ENCODE measurements around the gene COQ9. TPM values are rescaled to one million over a fixed set of nuclear protein-coding genes. Genes with fewer than 3 reads are reported as not detected.
"Not testable (repeated sequence)": the region's sequence is repeated elsewhere in the genome, so short reads cannot be mapped to it uniquely, and the experiment has no call there.

COQ9 gene
- total RNA-seq, 4 donors from 2014 or later: 11.5 to 39.1 (median 23.6) TPM

DNA sequence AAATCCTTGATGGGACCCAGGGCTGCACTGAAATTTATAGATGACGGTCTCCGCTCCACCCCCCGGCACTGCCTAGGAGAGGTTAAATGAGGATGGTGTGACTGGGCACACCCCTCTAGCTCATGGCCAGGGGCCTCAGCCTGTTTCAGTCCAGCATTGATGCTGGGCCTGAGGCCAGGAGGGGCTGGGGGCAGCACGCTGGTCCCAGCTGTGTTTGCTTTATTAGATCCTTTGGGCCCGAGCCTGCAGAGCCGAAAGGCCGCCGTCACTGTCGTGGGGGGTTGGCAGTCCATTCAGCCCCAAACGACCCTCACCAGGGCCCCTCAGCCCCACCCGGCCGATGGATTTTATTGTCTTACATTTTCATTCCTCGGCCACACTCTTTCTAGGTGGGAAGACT lies 49.8 kb downstream of the COQ9 start:
- H3K4me1 ChIP-seq: no peaks in the 10 kb centered on the region
- H3K9me3 ChIP-seq: no peaks in the 10 kb centered on the region
- no peaks in the 10 kb centered on the region for H3K36me3 ChIP-seq
- H3K4me3 ChIP-seq: no peak overlapping the region
- TF ChIP-seq CTCF (IDR thresholded peaks at IDR 0.05) (no peak), POLR2A (IDR thresholded peaks at IDR 0.05) (no peak)
- DNase-seq: no peak
- intact Hi-C loops (cut with DNase I; ENCODE audit: low total_unique reads): no loop called here
- no peaks in the 10 kb centered on the region for H3K27me3 ChIP-seq
- no peak overlapping the region for H3K27ac ChIP-seq

- TF ChIP-seq CTCF (IDR thresholded peaks at IDR 0.05) (no peak), POLR2A (IDR thresholded peaks at IDR 0.05) (no peak)
- DNase-seq: no peak
- Histone ChIP-seq H3K36me3 (no peaks in the 10 kb centered on the region), H3K4me1 (no peaks in the 10 kb centered on the region), H3K9me3 (no peaks in the 10 kb centered on the region), H3K4me3 (no peak overlapping the region), H3K27me3 (no peaks in the 10 kb centered on the region), H3K27ac (no peak overlapping the region)
- intact Hi-C loops (cut with DNase I; ENCODE audit: low total_unique reads): no loop called here
Observed at GRCh38 chr16:57498031-57498430, 50.8 kb downstream of the COQ9 start.

DNA sequence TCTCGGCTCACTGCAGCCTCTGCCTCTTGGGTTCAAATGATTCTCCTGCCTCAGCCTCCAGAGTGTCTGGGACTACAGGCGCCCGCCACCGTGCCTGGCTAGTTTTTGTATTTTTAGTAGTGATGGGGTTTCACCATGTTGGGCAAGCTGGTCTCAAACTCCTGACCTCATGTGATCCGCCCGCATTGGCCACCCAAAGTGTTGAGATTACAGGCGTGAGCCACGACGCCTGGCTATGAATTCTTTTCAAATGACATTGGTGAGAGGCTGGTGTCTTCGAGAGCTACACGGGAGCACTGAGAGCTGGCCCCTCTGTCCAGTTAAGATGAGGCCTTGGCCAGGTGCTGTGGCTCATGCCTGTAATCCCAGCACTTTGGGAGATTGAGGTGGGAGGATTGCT lies 52.7 kb downstream of the COQ9 start:
- intact Hi-C loops (cut with DNase I; ENCODE audit: low total_unique reads): not testable (repeated sequence)

GRCh38 chr16:57500578-57501111 lies 53.4 kb downstream of the COQ9 start:
- H3K27ac ChIP-seq: no peak overlapping the region
- H3K4me3 ChIP-seq: no peak overlapping the region
- no peaks in the 10 kb centered on the region for H3K27me3 ChIP-seq
- H3K9me3 ChIP-seq: no peaks in the 10 kb centered on the region
- intact Hi-C loops (cut with DNase I; ENCODE audit: low total_unique reads): no loop called here
- no peaks in the 10 kb centered on the region for H3K4me1 ChIP-seq
- no peak for TF ChIP-seq POLR2A (IDR thresholded peaks at IDR 0.05)
- TF ChIP-seq CTCF (IDR thresholded peaks at IDR 0.05): no peak
- no peaks in the 10 kb centered on the region for H3K36me3 ChIP-seq
- no peak for DNase-seq

More for the DNA sequence above, 52.7 kb downstream of the COQ9 start:
- not testable (repeated sequence) for H3K4me3 ChIP-seq, DNase-seq, H3K4me1 ChIP-seq, H3K9me3 ChIP-seq, H3K27me3 ChIP-seq, H3K36me3 ChIP-seq, H3K27ac ChIP-seq

GRCh38 chr16:57501492-57501891 lies 54.2 kb downstream of the COQ9 start:
- H3K4me1 ChIP-seq: no peaks in the 10 kb centered on the region
- DNase-seq: no peak
- no peak overlapping the region for H3K27ac ChIP-seq
- no peaks in the 10 kb centered on the region for H3K36me3 ChIP-seq
- no peaks in the 10 kb centered on the region for H3K27me3 ChIP-seq
- intact Hi-C loops (cut with DNase I; ENCODE audit: low total_unique reads): no loop called here
- TF ChIP-seq CTCF (IDR thresholded peaks at IDR 0.05): no peak
- no peak for TF ChIP-seq POLR2A (IDR thresholded peaks at IDR 0.05)
- H3K9me3 ChIP-seq: no peaks in the 10 kb centered on the region
- no peak overlapping the region for H3K4me3 ChIP-seq
